MM.1S (cell line): ENCODE data around the gene CPEB4.

Experiments
- DNase-seq: peaks from one replicate; pipeline ENCODE4 v3.0.0-alpha.2; 2015
- H2AFZ ChIP-seq: fragments of 300-600 bp; sonication (generic); 2 replicates; pipeline ENCODE4 v1.6.0; 2016; ENCODE audit warnings: antibody characterized with exemption, low read length
- H3F3A ChIP-seq: fragments of 300-600 bp; sonication (generic); 2 replicates; pipeline ENCODE4 v1.6.1; 2016; ENCODE audit warnings: mild to moderate bottlenecking, antibody characterized with exemption, low read length, moderate library complexity, mixed read lengths; ENCODE audit not compliant: insufficient read depth
- H3K27ac ChIP-seq: fragments of 300-600 bp; sonication (generic); 2 replicates; pipeline ENCODE4 v1.5.1; 2016; ENCODE audit warnings: mild to moderate bottlenecking, low read length
- H3K27me3 ChIP-seq: fragments of 300-600 bp; sonication (generic); replicated peaks from 2 replicates; pipeline ENCODE4 v1.6.0; 2016; ENCODE audit warnings: low read length; ENCODE audit not compliant: insufficient read depth
- H3K36me3 ChIP-seq: fragments of 300-600 bp; sonication (generic); replicated peaks from 2 replicates; pipeline ENCODE4 v1.6.1; 2016; ENCODE audit warnings: mild to moderate bottlenecking, low read length, mixed read lengths; ENCODE audit not compliant: insufficient read depth
- H3K4me1 ChIP-seq: fragments of 300-600 bp; sonication (generic); 2 replicates; pipeline ENCODE4 v1.6.1; 2016; ENCODE audit warnings: low read length, mixed read lengths
- H3K4me2 ChIP-seq: fragments of 300-600 bp; sonication (generic); 2 replicates; pipeline ENCODE4 v1.6.0; 2016; ENCODE audit warnings: low read depth, low read length
- H3K4me3 ChIP-seq: fragments of 300-600 bp; sonication (generic); 2 replicates; pipeline ENCODE4 v1.5.1; 2016; ENCODE audit warnings: low read length, mixed read lengths
- H3K79me2 ChIP-seq: fragments of 300-600 bp; sonication (generic); 2 replicates; pipeline ENCODE4 v1.6.1; 2016; ENCODE audit warnings: mixed run types, low read length, mixed read lengths
- H3K9ac ChIP-seq: fragments of 300-600 bp; sonication (generic); 2 replicates; pipeline ENCODE4 v1.6.1; 2016; ENCODE audit warnings: low read length, mixed read lengths
- H3K9me2 ChIP-seq: fragments of 300-600 bp; sonication (generic); replicated peaks from 2 replicates; pipeline ENCODE4 v1.6.1; 2016; ENCODE audit warnings: mild to moderate bottlenecking, low read length, mixed read lengths; ENCODE audit not compliant: insufficient read depth
- H3K9me3 ChIP-seq: fragments of 300-600 bp; sonication (generic); replicated peaks from 2 replicates; pipeline ENCODE4 v1.6.1; 2016; ENCODE audit warnings: mild to moderate bottlenecking, low read length, mixed read lengths; ENCODE audit not compliant: insufficient read depth
- H4K20me1 ChIP-seq: fragments of 300-600 bp; sonication (generic); 2 replicates; pipeline ENCODE4 v1.6.1; 2016; ENCODE audit warnings: mild to moderate bottlenecking, low read length, moderate library complexity, mixed read lengths; ENCODE audit not compliant: insufficient read depth
- EZH2 ChIP-seq: fragments of 300-600 bp; sonication (generic); optimal IDR thresholded peaks from 2 replicates; pipeline ENCODE3; 2017; ENCODE audit warnings: low read depth, mild to moderate bottlenecking, antibody characterized with exemption, low read length, mixed read lengths
- EZH2phosphoT487 ChIP-seq: fragments of 300-600 bp; sonication (generic); IDR thresholded peaks from 2 replicates; pipeline ENCODE4 v1.6.1; 2018; ENCODE audit warnings: antibody characterized with exemption, low read length
- TF ChIP-seq, protein P1 (sequence below): fragments of 300-600 bp; sonication (generic); IDR thresholded peaks from 2 replicates; pipeline ENCODE4 v1.5.1; 2016; ENCODE audit warnings: antibody characterized with exemption, low read length, mixed read lengths

The CPEB4 gene

GRCh38 chr5:173853370-173854131 is 34.6 kb upstream of the CPEB4 start:
- no peaks in the 10 kb centered on the region for H3K27me3 ChIP-seq
- TF ChIP-seq EZH2 (no peak), EZH2phosphoT487 (no peak)
- TF ChIP-seq, protein P1, sequence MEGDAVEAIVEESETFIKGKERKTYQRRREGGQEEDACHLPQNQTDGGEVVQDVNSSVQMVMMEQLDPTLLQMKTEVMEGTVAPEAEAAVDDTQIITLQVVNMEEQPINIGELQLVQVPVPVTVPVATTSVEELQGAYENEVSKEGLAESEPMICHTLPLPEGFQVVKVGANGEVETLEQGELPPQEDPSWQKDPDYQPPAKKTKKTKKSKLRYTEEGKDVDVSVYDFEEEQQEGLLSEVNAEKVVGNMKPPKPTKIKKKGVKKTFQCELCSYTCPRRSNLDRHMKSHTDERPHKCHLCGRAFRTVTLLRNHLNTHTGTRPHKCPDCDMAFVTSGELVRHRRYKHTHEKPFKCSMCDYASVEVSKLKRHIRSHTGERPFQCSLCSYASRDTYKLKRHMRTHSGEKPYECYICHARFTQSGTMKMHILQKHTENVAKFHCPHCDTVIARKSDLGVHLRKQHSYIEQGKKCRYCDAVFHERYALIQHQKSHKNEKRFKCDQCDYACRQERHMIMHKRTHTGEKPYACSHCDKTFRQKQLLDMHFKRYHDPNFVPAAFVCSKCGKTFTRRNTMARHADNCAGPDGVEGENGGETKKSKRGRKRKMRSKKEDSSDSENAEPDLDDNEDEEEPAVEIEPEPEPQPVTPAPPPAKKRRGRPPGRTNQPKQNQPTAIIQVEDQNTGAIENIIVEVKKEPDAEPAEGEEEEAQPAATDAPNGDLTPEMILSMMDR: no peak
- no peaks in the 10 kb centered on the region for H4K20me1 ChIP-seq
- H2AFZ ChIP-seq: no peak overlapping the region
- peaks cover 14% of the 10 kb centered on the region for H3K4me1 ChIP-seq
- peaks cover 8% of the 10 kb centered on the region for H3F3A ChIP-seq
- H3K9me3 ChIP-seq: no peaks in the 10 kb centered on the region
- no peaks in the 10 kb centered on the region for H3K79me2 ChIP-seq
- no peaks in the 10 kb centered on the region for H3K36me3 ChIP-seq
- no peak overlapping the region for H3K27ac ChIP-seq
- H3K4me3 ChIP-seq: no peak overlapping the region
- no peak overlapping the region for H3K9ac ChIP-seq
- no peaks in the 10 kb centered on the region for H3K9me2 ChIP-seq
- no peak for DNase-seq
- H3K4me2 ChIP-seq: no peak overlapping the region

- no peaks in the 10 kb centered on the region for H3K27me3 ChIP-seq
- H3K9me3 ChIP-seq: no peaks in the 10 kb centered on the region
- DNase-seq: no peak
- H3K9ac ChIP-seq: no peak overlapping the region
- H3F3A ChIP-seq: no peaks in the 10 kb centered on the region
- H3K4me2 ChIP-seq: no peak overlapping the region
- H4K20me1 ChIP-seq: no peaks in the 10 kb centered on the region
- H3K4me3 ChIP-seq: no peak overlapping the region
- no peak overlapping the region for H2AFZ ChIP-seq
- H3K36me3 ChIP-seq: no peaks in the 10 kb centered on the region
- no peaks in the 10 kb centered on the region for H3K4me1 ChIP-seq
- no peaks in the 10 kb centered on the region for H3K9me2 ChIP-seq
- no peak overlapping the region for H3K27ac ChIP-seq
- no peaks in the 10 kb centered on the region for H3K79me2 ChIP-seq
- TF ChIP-seq EZH2phosphoT487 (no peak), EZH2 (no peak)
- TF ChIP-seq, protein P1: no peak
These were observed 32.8 kb upstream of the CPEB4 start for GRCh38 chr5:173855162-173855994.

DNA sequence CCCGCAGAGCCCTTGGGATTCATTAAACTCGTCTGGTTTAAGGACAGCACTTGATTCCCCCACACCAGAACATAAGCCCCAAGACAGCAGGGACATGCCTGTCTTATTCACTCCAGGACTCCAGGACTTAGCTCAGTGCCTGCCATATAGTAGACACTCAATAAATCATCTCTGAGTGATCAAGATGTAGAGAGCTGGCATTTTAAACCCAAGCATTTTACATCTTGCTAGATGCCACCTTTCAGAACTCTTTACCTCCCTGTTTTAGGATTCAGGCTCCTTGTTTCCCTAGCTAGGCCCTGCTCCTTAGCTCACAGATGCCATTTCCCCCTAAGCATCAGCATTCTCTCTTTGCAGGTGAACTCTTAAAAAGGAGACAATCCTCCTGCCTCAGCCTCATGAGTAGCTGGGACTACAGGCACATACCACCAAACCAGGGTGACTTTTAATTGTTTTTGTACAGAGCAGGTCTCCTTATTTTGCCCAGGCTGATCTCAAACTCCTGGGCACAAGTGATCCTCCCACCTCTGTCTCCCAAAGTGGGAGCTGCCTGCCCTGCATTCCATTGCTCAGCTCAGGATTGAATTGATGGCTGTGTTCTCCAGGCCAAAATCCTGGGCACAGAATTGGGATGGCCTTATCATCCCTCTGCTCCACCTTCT is 32.0 kb upstream of the CPEB4 start:
- Histone ChIP-seq H3K4me1 (no peaks in the 10 kb centered on the region), H2AFZ (no peak overlapping the region), H3K36me3 (no peaks in the 10 kb centered on the region), H3K79me2 (no peaks in the 10 kb centered on the region), H3K4me2 (no peak overlapping the region), H3K9ac (no peak overlapping the region), H3K9me2 (no peaks in the 10 kb centered on the region), H3K9me3 (no peaks in the 10 kb centered on the region), H3K27me3 (no peaks in the 10 kb centered on the region), H3F3A (no peaks in the 10 kb centered on the region), H4K20me1 (no peaks in the 10 kb centered on the region), H3K27ac (no peak overlapping the region), H3K4me3 (no peak overlapping the region)
- no peak for DNase-seq
- TF ChIP-seq, protein P1: no peak
- TF ChIP-seq EZH2: no peak
- no peak for TF ChIP-seq EZH2phosphoT487
